Measurements from ENCODE around the gene ABCA13. TPM values are rescaled to one million over a fixed set of nuclear protein-coding genes. Genes with fewer than 3 reads are reported as not detected.

ABCA13 gene
- total RNA-seq, 1 donor from 2014 or later = 0.02 TPM

DNA sequence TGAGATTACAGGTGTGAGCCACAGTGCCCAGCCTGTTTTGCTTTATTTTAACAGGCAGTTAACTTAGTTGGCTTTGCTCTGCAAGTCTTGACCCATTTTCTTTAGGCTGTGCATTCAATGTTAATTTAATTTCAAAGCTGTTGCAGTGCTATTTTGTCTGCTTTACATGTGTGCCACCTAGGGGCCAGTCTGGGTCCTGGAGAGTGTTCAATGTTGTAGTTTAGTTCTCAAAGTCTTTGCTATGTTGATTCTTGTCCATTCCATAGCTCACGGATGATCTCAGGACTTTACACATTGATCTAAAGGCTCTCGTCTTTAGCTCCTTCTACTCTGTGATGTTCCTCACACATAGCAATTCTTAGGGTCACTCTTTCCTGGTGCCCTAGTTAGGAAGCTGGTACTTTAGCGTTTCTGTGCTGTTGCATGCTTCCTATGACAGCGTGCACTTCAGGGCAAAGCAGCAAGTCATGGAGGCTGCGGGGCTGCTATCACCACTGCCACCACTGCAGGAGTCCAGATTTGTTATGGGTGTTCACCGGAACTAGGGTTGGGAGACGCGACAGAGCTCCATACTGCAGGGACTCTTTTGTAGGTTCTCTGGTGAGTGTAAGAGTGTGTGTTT, 16.4 kb upstream of the ABCA13 start:
- no peak overlapping the region for H3K27ac Mint-ChIP-seq
- H3K36me3 Mint-ChIP-seq (ENCODE audit: low read depth) = no peaks in the 10 kb centered on the region
- peak; percentile 18 for DNase-seq (ENCODE audit: low spot score)
- no peaks in the 10 kb centered on the region for H3K9me3 Mint-ChIP-seq
- no peaks in the 10 kb centered on the region for H3K4me1 Mint-ChIP-seq (ENCODE audit: low read depth)
- intact Hi-C loops (cut with micrococcal nuclease) = loop anchor here (1.0 to 10.0 kb wide), 2 partner anchors 210 to 300 kb away; no protein-coding TSS in a partner anchor
- H3K4me3 Mint-ChIP-seq (ENCODE audit: low read depth) = no peak overlapping the region
- peaks cover 35% of the 10 kb centered on the region for H3K27me3 Mint-ChIP-seq (ENCODE audit: low read depth)

DNA sequence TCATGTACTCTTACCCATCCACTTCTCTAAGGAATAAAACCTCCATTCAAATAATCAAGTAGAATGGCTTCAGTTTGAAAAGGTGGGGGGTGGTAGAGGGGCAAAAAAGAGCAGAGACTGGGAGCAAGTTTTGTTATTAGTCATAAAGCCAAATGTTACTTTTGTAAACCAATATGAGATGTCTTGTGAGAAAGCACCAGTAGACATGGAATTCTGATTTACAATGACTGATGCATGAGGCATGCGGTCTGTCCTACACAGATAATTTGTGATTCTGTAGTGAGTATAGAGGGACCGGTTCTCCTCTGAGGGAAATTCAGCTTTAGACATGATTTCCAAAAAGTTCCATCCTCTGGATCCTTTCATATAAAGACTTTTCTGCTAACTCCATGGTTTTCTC, 12.9 kb upstream of the ABCA13 start:
- peaks cover 8% of the 10 kb centered on the region for H3K4me1 Mint-ChIP-seq (ENCODE audit: low read depth)
- H3K36me3 Mint-ChIP-seq (ENCODE audit: low read depth) = no peaks in the 10 kb centered on the region
- DNase-seq (ENCODE audit: low spot score) = no peak
- peaks cover 1% of the 10 kb centered on the region for H3K9me3 Mint-ChIP-seq
- peaks cover 30% of the 10 kb centered on the region for H3K27me3 Mint-ChIP-seq (ENCODE audit: low read depth)
- intact Hi-C loops (cut with micrococcal nuclease) = loop anchor here (10.0 kb wide), 1 partner anchor 304 kb away; no protein-coding TSS in a partner anchor
- H3K27ac Mint-ChIP-seq = no peak overlapping the region
- no peak overlapping the region for H3K4me3 Mint-ChIP-seq (ENCODE audit: low read depth)

DNA sequence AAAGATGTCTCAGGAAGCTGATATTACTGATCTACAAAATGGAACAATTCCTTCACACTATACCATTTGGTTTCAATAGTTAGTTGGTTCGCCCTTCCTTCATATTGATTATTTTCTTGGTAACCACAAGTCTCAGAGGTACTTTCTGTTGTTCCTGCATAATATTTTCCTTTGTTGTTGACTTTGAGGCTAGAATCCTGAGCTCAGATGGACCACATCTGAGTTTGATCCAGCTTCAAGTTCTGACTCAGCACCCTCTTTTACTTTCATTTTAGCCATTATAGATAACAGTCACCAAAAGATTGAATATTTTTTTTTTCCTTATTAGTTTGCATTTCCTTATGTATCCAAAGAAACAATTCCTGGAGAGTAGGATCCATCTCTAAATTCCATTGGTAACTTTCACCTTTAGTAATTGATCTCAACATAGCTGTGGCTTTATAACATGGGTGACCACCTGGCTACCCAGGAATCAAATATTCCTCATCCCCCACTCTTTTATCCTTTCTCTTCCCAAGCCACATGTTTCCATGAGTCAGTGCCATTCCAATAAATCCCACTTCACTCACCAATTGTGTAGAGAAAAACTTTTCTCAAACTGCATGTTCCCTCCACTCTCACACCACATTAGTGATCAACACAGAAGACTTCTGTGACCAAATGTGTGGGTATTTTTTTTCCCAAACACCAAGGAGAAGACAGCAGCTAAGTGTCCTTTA, 9.7 kb upstream of the ABCA13 start:
- no peak overlapping the region for H3K4me3 Mint-ChIP-seq (ENCODE audit: low read depth)
- intact Hi-C loops (cut with micrococcal nuclease) = no loop called here
- H3K9me3 Mint-ChIP-seq = peaks cover 3% of the 10 kb centered on the region
- H3K27me3 Mint-ChIP-seq (ENCODE audit: low read depth) = peaks cover 34% of the 10 kb centered on the region
- peaks cover 8% of the 10 kb centered on the region for H3K4me1 Mint-ChIP-seq (ENCODE audit: low read depth)
- H3K27ac Mint-ChIP-seq = no peak overlapping the region
- no peak for DNase-seq (ENCODE audit: low spot score)
- no peaks in the 10 kb centered on the region for H3K36me3 Mint-ChIP-seq (ENCODE audit: low read depth)

DNA sequence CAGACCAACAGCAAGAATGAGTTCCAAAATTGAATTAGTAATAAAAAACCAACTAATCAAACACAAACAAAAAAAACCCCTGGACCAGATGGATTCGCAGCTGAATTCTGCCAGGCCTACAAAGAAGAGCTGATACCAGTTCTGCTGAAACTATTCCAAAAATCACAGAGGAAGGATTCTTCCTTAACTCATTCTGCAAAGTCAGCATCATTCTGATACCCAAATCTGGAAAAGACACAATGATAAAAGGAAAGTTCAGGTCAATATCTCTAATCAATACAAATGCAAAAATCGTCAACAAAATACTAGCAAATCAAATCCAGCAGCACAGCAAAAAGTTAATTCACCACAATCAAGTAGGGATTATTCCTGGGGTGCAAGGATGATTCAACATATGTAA, 6.1 kb upstream of the ABCA13 start:
- Mint-ChIP-seq H3K36me3 (ENCODE audit: low read depth) (no peaks in the 10 kb centered on the region), H3K4me3 (ENCODE audit: low read depth) (no peak overlapping the region), H3K27ac (no peak overlapping the region), H3K9me3 (peaks cover 3% of the 10 kb centered on the region), H3K27me3 (ENCODE audit: low read depth) (peaks cover 29% of the 10 kb centered on the region), H3K4me1 (ENCODE audit: low read depth) (peaks cover 8% of the 10 kb centered on the region)
- DNase-seq (ENCODE audit: low spot score) = no peak
- intact Hi-C loops (cut with micrococcal nuclease) = no loop called here

DNA sequence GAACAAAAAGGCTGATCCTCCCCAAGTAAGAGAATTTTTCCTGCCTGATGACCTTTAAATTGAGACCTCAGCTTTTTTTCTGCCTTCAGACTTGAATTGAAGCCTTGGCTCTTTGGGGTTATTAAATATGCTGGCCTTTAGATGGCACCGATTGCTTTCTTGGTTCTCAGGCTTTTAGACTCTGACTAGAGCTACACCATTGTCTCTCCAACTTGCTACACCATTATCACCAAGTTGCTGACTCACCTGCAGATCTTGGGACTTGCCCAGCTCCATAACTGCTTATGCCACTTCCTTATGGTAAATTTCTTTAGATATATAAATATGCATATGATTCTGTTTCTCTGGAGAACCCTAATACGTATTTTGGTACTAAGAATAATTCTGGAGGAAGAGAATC, 3.1 kb upstream of the ABCA13 start:
- DNase-seq (ENCODE audit: low spot score) = no peak
- Mint-ChIP-seq H3K36me3 (ENCODE audit: low read depth) (no peaks in the 10 kb centered on the region), H3K4me1 (ENCODE audit: low read depth) (no peaks in the 10 kb centered on the region), H3K9me3 (peaks cover 3% of the 10 kb centered on the region), H3K27me3 (ENCODE audit: low read depth) (peaks cover 34% of the 10 kb centered on the region), H3K4me3 (ENCODE audit: low read depth) (no peak overlapping the region), H3K27ac (no peak overlapping the region)
- intact Hi-C loops (cut with micrococcal nuclease) = no loop called here

DNA sequence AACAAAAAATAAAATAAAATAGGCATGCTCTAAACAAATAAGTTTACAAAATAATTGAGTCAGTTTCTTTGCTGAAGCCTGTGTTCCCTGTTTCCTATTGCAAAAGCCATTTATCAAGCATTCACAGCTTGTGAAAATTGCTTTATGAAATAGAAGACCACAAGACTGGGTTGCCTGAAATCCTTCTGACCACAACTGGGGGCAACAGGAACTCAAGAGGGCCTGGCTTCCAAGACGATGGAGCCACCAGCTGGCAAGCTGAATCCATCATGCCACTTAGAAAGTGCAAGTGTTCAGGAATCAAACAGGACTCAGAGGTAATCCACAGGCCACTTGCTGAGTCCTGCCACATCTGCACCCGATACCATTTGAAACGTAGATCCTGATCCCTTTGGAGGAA, 752 bp upstream of the ABCA13 start:
- Mint-ChIP-seq H3K9me3 (no peaks in the 10 kb centered on the region), H3K27me3 (ENCODE audit: low read depth) (peaks cover 25% of the 10 kb centered on the region), H3K4me1 (ENCODE audit: low read depth) (no peaks in the 10 kb centered on the region), H3K4me3 (ENCODE audit: low read depth) (no peak overlapping the region), H3K36me3 (ENCODE audit: low read depth) (no peaks in the 10 kb centered on the region), H3K27ac (no peak overlapping the region)
- intact Hi-C loops (cut with micrococcal nuclease) = no loop called here
- no peak for DNase-seq (ENCODE audit: low spot score)

DNA sequence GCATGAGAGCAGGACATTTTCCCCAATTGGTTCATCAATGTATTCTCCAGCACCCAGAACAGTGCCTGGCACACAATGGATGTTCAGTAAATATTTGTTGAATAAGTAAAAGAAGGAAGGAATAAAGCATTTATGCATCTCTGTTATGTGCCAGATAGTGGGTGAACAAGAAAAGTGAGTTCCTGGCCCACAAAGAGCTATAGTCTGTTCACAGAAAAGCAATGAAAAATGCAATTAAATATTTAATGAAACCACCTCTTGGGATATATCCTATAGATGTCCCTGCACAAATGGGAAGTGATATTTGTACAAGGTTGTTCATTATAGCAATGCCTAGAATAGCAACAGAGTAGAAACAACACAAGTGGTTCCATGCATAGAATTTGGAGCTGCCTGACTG, 2.1 kb downstream of the ABCA13 start:
- no peak for DNase-seq (ENCODE audit: low spot score)
- Mint-ChIP-seq H3K27me3 (ENCODE audit: low read depth) (peaks cover 13% of the 10 kb centered on the region), H3K27ac (no peak overlapping the region), H3K4me1 (ENCODE audit: low read depth) (no peaks in the 10 kb centered on the region), H3K9me3 (no peaks in the 10 kb centered on the region), H3K4me3 (ENCODE audit: low read depth) (no peak overlapping the region), H3K36me3 (ENCODE audit: low read depth) (no peaks in the 10 kb centered on the region)
- intact Hi-C loops (cut with micrococcal nuclease) = no loop called here

DNA sequence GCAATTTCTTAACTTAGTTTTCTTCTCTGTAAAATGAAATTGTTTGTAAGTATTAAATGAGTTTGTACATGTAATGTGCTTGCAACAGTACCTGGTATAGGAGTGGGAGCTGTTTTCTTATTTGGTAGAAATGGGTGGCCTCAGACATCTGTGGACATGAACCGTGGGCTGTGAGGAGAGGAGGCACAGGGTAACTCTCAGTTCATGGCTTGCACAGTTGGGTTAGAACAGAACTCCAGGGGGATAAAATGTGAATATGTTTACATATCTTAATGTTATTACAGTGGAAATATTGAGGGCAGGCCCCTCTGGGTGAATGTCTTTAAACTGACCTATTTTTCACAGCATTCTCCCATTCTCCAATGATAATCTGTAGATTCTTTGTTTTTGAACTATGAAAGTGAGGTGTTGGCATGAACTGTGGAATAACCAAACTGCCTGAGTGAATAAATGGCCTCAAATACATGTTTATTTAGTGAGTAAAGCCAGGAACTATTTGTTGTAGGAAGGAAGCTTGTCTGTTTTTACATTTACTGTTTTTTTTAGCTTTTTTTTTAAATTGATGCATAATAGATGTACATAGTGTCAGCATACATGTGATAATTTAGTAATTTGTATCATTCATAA, 2.6 kb downstream of the ABCA13 start:
- no peaks in the 10 kb centered on the region for H3K4me1 Mint-ChIP-seq (ENCODE audit: low read depth)
- no peaks in the 10 kb centered on the region for H3K36me3 Mint-ChIP-seq (ENCODE audit: low read depth)
- no peaks in the 10 kb centered on the region for H3K9me3 Mint-ChIP-seq
- H3K4me3 Mint-ChIP-seq (ENCODE audit: low read depth) = no peak overlapping the region
- DNase-seq (ENCODE audit: low spot score) = no peak
- peaks cover 13% of the 10 kb centered on the region for H3K27me3 Mint-ChIP-seq (ENCODE audit: low read depth)
- intact Hi-C loops (cut with micrococcal nuclease) = no loop called here
- no peak overlapping the region for H3K27ac Mint-ChIP-seq

DNA sequence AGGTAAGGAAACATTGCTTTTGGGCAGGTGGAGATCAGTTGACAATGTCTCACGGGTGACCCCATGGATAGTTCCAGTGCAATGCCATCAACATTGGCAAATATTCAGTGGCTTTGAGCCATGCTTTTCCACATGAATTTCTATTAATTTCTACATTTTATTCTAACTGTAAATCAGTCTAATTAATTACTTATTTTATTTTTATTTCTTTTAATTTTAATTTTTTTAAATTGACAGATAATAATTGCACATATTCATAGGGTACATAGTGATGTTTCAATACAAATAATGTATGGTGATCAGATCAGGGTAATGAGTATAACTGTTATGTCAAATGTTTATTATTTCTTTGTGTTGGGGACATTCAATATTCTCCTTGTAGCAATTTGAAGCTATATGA, 3.8 kb downstream of the ABCA13 start:
- H3K9me3 Mint-ChIP-seq = no peaks in the 10 kb centered on the region
- H3K27ac Mint-ChIP-seq = no peak overlapping the region
- H3K27me3 Mint-ChIP-seq (ENCODE audit: low read depth) = peaks cover 13% of the 10 kb centered on the region
- DNase-seq (ENCODE audit: low spot score) = no peak
- no peak overlapping the region for H3K4me3 Mint-ChIP-seq (ENCODE audit: low read depth)
- intact Hi-C loops (cut with micrococcal nuclease) = no loop called here
- no peaks in the 10 kb centered on the region for H3K4me1 Mint-ChIP-seq (ENCODE audit: low read depth)
- no peaks in the 10 kb centered on the region for H3K36me3 Mint-ChIP-seq (ENCODE audit: low read depth)

DNA sequence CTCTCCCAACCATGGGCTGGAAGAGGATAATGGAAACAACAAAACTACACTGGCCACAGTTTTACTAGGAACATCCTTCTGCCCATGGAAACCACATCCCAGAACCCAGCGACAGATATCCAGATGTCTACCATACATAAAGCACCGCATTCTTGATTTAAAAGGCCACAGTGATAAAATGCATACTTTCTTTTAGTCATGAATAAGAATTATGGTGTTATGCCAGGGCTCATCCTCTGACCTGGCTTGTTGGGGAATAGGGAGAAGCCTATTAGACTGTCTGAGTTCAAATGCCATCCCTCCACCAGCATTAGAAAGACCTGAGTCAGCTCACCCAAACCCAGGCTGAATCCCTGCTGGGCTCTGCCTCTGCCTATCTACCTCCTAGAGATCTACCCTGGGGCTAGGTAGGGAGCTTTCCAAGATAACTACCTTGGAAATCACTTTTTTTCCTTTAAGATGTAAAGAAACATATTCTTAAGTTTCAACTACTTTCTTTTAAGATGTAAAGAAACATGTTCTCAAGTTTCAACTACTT, 5.2 kb downstream of the ABCA13 start:
- intact Hi-C loops (cut with micrococcal nuclease) = no loop called here
- H3K36me3 Mint-ChIP-seq (ENCODE audit: low read depth) = no peaks in the 10 kb centered on the region

DNA sequence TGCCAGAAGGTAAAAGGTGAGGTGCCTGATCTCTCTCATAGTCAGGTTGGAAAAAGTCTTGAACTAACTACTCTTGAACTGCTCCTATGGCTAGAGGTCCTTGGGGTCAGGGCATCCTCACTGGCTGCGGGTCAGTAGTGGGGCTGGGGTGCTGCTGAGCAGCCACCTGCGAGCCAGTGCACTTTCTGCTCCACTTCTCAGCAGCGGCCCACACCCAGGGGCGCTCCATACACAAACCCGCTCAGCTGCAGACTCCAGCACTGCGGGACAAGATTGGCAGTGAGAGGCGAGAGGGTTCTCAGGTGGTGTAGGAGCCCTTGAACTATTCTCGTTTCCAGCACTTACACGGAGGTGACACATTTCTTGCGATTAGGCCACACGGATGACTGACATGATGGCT, 6.0 kb downstream of the ABCA13 start:
- Mint-ChIP-seq H3K9me3 (no peaks in the 10 kb centered on the region), H3K36me3 (ENCODE audit: low read depth) (no peaks in the 10 kb centered on the region)
- intact Hi-C loops (cut with micrococcal nuclease) = no loop called here

More for the DNA sequence above, 5.2 kb downstream of the ABCA13 start:
- H3K4me1 Mint-ChIP-seq (ENCODE audit: low read depth) = peaks cover 1% of the 10 kb centered on the region
- H3K9me3 Mint-ChIP-seq = no peaks in the 10 kb centered on the region
- H3K27ac Mint-ChIP-seq = no peak overlapping the region
- no peak overlapping the region for H3K4me3 Mint-ChIP-seq (ENCODE audit: low read depth)
- peaks cover 10% of the 10 kb centered on the region for H3K27me3 Mint-ChIP-seq (ENCODE audit: low read depth)
- DNase-seq (ENCODE audit: low spot score) = no peak

DNA sequence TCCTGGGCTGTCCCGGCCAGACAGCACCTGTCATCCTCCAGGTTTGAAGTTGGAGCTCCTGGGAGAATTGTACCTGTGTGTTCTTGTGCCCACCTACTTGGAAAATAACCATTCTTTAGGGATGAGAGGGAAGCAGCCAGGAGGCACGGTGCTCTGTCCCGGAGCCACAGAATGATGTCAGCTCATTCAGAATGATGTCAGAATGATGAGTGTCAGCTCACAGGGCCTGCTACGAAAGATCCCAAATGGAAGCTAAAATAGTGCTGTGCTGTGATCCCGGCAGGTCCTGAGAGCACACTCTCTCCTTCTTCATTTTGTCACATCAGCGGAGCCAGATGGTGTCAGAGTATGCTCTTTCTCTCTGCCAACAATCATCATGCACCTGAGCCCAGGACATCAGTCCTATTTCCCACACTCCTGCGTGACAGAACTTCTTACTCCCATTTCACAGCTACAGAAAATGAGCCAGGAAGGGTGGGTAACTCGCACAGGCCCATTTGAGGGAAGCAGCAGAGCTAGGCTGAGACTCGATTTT, 8.3 kb downstream of the ABCA13 start:
- Mint-ChIP-seq H3K27ac (no peak overlapping the region), H3K4me3 (ENCODE audit: low read depth) (no peak overlapping the region), H3K36me3 (ENCODE audit: low read depth) (no peaks in the 10 kb centered on the region), H3K4me1 (ENCODE audit: low read depth) (peaks cover 14% of the 10 kb centered on the region), H3K27me3 (ENCODE audit: low read depth) (peaks cover 2% of the 10 kb centered on the region), H3K9me3 (no peaks in the 10 kb centered on the region)
- intact Hi-C loops (cut with micrococcal nuclease) = loop anchor here (5.0 kb wide), 2 partner anchors 73 to 118 kb away; no protein-coding TSS in a partner anchor
- DNase-seq (ENCODE audit: low spot score) = no peak

More for the DNA sequence above, 6.0 kb downstream of the ABCA13 start:
- H3K4me1 Mint-ChIP-seq (ENCODE audit: low read depth) = peaks cover 2% of the 10 kb centered on the region
- no peak overlapping the region for H3K27ac Mint-ChIP-seq
- H3K4me3 Mint-ChIP-seq (ENCODE audit: low read depth) = no peak overlapping the region
- H3K27me3 Mint-ChIP-seq (ENCODE audit: low read depth) = peaks cover 10% of the 10 kb centered on the region
- DNase-seq (ENCODE audit: low spot score) = no peak

All from activated T-helper 2 cell treated with anti-CD3 and anti-CD28 coated beads, Interferon-gamma antibody, Interleukin-2, Interleukin-4, amounts not matched to agents 10 μg/mL and 5 μg/mL and 100 μg/mL, durations not matched to agents 14 hours and 24 hours and 36 hours (primary cell).